Epithelial cell of proximal tubule (primary cell): ENCODE data around the gene NCKAP5. TPM values are rescaled to one million over a fixed set of nuclear protein-coding genes. Genes with fewer than 3 reads are reported as not detected.
A peak's percentile ranks its signal among the peaks of the same experiment; 100 is the strongest.

Experiments used
- DNase-seq: peaks from one replicate; pipeline ENCODE4 v3.0.0-alpha.2; 2011; ENCODE audit warnings: low read depth
- H3K4me3 ChIP-seq: 2 replicates; pipeline ENCODE4 v1.5.1; 2011; ENCODE audit warnings: low read depth, mild to moderate bottlenecking, low read length
- total RNA-seq: library from RNA; depleted of rRNA; stranded (reverse); fragments of >200 nt; gene quantifications from 2 replicates; pipeline ENCODE4 v1.2.3, GENCODE V29; 2015
- TF ChIP-seq, protein P1 (sequence below): conservative IDR thresholded peaks from 2 replicates; pipeline ENCODE4 v1.5.1; 2012; ENCODE audit warnings: low read depth, mild to moderate bottlenecking, low read length

Gene NCKAP5
- total RNA-seq, 1 donor from 2014 or later, result 0.69 TPM

DNA sequence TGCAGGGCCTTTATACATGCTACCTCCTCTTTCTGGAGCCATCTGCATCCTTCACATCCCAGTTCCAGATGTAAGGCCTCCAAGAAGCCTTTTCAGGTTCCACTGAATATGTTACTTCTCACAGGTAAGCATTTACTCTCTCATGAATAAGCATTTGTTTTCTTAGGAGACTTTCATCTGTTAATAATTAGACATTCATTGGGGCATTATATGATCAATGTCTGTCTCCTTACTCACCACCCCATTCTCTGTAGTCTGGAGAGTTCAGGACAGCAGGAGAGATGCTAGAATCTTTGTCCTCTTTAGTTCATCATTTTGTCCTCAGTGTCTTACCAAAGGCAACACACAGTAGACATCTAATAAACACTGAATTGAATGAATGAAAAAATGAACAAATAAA, 185.7 kb downstream of the NCKAP5 start:
- TF ChIP-seq, protein P1, sequence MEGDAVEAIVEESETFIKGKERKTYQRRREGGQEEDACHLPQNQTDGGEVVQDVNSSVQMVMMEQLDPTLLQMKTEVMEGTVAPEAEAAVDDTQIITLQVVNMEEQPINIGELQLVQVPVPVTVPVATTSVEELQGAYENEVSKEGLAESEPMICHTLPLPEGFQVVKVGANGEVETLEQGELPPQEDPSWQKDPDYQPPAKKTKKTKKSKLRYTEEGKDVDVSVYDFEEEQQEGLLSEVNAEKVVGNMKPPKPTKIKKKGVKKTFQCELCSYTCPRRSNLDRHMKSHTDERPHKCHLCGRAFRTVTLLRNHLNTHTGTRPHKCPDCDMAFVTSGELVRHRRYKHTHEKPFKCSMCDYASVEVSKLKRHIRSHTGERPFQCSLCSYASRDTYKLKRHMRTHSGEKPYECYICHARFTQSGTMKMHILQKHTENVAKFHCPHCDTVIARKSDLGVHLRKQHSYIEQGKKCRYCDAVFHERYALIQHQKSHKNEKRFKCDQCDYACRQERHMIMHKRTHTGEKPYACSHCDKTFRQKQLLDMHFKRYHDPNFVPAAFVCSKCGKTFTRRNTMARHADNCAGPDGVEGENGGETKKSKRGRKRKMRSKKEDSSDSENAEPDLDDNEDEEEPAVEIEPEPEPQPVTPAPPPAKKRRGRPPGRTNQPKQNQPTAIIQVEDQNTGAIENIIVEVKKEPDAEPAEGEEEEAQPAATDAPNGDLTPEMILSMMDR, result no peak

DNA sequence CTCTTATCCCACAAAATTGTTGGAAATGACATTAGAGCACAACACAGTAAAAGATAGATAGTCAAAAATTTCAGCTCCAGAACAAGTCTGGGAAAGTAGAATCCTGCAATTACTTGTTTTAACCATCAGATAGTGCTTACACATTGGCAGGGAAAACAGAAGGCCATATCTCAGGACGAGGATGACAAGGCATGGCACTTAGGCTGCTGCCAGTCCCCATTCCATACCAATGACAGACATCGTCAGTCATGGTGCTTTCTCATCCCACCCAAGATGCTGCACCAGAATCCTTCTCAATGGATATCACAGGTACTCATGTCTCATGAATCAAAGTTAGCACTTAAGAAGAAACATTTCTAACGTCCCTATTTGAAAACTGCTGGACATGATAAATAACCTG, 187.3 kb downstream of the NCKAP5 start:
- H3K4me3 ChIP-seq, result no peak overlapping the region
- TF ChIP-seq, protein P1, result no peak
- no peak for DNase-seq

More for the DNA sequence above, 185.7 kb downstream of the NCKAP5 start:
- DNase-seq, result peak; percentile 16
- no peak overlapping the region for H3K4me3 ChIP-seq

DNA sequence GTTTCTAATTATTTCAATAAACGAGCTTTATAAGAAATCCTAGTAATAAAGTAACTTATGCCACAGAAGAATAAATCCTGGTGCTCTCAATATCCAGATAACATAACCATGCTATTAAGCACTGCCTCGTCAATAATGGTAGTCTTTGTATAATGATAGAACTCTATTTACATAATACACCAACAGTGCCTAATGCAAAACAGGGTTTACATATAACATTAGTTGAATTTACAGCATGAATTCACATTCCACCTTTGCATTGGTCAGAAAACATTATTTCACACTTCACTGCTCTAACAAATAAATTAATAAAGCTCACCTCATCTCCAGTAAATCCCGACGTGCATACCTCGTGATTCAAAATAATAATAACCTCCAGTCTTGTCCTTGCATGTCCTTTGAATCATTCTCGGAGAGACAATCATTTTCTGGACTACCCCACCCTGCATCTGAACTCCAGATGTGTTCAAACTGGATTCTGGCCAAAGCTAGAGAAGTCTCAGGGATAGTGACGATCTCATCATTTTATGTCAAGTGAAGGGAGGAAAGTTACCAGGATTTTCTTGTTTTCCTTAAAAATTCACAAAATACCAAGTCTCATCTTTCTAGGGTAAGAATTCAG, 189.2 kb downstream of the NCKAP5 start:
- DNase-seq, result no peak
- H3K4me3 ChIP-seq, result no peak overlapping the region
- TF ChIP-seq, protein P1, result no peak

DNA sequence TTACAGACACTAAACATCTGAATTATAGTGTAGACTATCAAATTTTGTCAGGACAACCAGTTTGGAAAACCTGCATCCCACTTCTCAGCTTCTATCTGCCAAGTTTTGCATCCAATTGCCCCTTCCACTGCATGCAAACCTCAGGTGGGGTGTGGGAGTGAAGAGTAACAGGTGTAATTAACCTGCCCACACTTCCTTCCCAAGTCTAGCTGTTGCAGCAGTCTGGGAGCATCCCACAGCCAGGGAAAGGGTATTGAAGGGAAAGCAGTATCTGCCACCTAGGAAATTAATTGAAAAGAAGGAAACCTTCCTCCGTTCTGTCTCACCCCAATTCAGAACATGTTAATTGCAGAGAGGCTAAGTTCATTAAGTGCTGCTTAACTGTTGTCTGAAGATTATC, 189.9 kb downstream of the NCKAP5 start:
- H3K4me3 ChIP-seq, result no peak overlapping the region

DNA sequence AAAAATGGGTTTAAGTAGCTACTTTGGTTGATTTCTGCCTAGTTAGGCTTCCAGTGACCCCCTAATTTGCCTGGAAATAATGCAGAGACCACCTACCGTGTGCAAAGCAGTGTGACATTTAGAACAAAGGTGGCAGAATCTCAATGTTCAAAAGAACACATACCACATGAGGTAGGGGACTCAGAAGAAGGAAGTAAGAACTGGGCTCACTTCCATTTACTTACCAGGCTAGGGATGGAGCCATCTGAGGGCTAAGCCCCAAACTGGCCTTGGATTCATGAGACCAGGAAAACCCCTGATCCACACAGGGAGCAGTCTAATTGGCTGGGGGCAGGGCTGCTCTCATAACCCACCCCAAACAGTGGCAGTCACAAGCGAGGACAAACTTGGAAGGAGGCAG, 190.7 kb downstream of the NCKAP5 start:
- TF ChIP-seq, protein P1, result no peak
- DNase-seq, result no peak
- H3K4me3 ChIP-seq, result no peak overlapping the region

More for the DNA sequence above, 189.9 kb downstream of the NCKAP5 start:
- TF ChIP-seq, protein P1, result no peak
- DNase-seq, result no peak

DNA sequence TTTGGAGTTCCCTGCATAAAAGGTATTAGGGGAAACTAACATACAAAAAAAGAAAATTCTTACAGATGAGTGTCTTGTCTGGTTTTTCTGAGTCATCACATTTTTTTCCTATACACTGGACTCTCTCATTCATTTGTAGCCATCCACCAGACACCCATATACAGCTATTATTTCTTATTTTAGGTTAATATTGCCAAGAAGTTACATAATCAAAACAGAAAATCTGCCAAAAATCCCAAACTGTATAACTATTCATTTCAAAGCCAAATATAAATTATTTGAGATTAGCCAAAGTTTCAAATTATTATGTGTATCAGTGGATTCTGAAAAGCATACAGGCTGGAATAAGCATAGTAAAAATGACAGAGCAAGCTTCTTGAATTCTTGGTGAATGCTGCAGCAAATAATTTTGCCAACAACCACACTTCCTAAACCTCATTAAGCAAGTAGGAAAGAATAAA, 191.2 kb downstream of the NCKAP5 start:
- H3K4me3 ChIP-seq, result no peak overlapping the region
- DNase-seq, result no peak
- TF ChIP-seq, protein P1, result no peak

DNA sequence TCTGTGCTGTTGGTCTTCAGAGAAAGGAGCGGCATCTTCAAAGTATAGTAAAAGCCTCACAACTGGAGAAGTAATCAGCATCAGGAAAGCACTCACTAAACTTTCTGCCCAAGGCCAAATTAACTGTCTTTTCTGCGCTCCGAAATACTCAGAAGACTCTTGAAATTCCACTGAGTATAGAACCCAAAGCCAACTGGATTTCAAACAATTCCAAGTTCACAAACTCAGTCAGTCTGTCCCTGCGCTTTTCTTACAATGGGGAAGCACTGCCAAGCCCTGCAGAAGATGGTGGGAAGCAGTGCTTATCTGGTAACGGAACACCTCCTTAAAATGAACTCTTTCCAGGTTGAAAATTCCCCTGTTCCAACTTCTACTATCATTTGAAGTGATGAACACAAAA, 193.5 kb downstream of the NCKAP5 start:
- DNase-seq, result no peak
- TF ChIP-seq, protein P1, result no peak
- H3K4me3 ChIP-seq, result no peak overlapping the region
